HG02938 (cell line): ENCODE results near the gene IRF1.
"Not testable (repeated sequence)": the region's sequence is repeated elsewhere in the genome, so short reads cannot be mapped to it uniquely, and the experiment has no call there.

Experiments
- ATAC-seq: cut with Tn5 transposase; IDR thresholded peaks from one replicate; pipeline ENCODE4 v1.9.1; 2021; ENCODE audit warnings: mild to moderate bottlenecking, moderate library complexity; ENCODE audit not compliant: unreplicated experiment

Gene IRF1

DNA sequence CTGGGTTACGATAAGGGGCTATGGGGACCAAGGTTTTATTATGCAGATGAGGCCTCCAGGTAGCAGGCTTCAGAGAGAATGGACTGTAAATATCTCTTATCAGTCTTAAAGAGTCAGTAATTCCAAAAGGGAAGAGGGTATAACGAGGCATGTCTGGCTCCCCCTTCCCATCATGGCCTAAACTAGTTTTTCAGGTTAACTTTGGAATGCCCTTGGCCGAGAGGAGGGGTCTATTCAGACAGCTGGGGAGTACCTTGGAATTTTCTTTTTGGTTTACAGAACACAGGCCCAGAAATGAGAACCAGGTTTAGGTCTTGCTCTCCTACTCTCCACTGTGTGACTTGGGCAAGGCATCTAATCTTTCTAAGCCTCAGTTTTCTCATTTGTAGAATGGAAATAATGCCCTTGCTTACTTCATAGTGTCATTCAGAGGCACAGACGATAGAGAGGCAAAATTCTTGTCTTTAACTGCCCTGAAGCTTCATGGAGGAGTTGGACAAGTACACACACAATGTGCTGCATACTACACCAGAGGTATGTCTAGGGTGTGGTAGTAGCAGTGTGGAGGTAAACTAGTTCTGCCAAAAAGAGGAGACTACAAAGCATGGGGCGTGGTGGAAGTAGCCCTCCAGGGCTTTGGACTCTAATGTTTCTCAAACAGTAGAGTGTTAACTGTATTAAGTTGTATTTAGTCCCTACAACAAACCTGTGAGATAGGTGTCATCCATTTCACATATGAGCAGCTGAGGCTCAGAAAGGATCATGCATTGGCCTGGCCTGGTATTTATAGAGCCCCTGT lies 45.5 kb downstream of the IRF1 start:
- ATAC-seq = no peak

DNA sequence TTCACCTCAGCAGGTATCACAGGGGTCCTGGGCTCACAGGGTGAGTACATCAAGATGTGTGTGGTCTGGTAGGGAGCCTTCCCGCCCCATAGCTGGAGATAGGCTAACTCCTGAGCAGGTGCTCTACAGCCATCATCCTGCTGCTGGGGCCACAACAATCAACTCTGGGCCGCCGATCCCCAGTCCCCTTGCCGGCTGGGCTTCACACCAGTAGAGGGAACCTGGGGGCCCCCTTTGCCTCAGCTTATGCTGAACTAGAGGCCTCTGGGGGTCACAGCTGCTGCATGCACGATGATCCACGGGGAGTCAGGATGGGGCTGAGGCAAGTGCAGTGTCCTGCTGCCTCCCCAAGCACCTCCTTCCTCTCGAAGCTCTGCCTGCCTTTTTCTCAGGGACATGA lies 46.5 kb downstream of the IRF1 start:
- ATAC-seq = no peak

DNA sequence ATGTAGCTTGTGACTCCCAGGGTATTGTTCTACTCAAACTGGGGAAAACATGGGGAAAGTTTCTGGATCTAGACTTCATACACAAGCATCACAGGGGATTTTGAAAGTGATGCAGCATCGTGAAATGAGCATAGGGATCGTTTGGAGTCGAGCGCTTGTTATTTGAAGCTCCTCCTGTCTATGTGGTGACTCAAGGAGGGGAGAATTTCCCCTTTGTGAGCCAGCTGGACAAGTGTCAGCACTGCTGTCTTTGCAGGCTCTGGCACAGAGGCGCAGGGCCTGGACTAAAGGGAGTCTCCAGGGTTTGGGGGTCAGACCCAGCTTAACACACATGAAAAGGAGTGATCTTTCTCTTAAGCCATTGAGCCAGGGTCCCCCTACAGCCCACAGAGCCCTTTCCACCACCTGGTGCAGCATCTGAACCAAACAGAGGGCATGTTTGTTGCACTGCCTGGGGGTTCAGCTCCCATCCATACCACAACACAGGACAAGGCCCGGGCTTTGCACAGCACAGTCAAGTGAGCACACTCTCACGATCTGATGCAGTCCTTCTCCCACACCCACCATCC lies 51.0 kb downstream of the IRF1 start:
- ATAC-seq = no peak

DNA sequence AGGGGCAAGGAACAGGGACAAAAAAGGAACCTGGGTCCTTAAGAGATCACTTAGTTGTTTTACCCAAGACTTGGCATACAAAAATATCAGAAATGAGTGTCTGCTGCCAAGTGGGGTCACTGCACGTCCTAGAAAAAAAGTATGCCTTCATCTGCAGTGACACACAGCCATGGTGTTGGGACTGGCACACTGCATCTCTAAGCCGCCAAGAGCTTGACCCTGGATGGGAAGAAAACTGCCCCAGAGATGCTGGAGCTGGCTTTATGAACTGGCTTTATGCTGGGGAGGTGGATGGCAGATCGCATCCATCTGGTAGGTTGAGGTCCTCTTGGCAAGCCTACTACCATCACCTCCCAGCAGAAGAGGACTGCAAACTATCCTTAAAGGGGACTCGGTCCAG lies 51.7 kb downstream of the IRF1 start:
- ATAC-seq = no peak

DNA sequence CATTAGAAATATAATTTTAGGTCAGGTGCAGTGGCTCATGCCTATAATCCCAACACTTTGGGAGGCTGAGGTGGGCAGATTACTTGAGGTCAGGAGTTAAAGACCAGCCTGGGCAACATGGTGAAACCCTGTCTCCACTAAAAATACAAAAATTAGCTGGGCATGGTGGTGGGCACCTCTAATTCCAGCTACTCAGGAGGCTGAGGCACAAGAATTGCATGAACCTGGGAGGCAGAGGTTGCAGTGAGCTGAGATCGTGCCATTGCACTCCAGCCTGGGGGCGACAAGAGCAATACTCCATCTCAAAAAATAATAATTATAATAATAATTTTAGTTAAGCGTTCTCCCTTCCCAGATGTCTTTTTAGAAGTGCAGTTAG lies 52.3 kb downstream of the IRF1 start:
- ATAC-seq = not testable (repeated sequence)

DNA sequence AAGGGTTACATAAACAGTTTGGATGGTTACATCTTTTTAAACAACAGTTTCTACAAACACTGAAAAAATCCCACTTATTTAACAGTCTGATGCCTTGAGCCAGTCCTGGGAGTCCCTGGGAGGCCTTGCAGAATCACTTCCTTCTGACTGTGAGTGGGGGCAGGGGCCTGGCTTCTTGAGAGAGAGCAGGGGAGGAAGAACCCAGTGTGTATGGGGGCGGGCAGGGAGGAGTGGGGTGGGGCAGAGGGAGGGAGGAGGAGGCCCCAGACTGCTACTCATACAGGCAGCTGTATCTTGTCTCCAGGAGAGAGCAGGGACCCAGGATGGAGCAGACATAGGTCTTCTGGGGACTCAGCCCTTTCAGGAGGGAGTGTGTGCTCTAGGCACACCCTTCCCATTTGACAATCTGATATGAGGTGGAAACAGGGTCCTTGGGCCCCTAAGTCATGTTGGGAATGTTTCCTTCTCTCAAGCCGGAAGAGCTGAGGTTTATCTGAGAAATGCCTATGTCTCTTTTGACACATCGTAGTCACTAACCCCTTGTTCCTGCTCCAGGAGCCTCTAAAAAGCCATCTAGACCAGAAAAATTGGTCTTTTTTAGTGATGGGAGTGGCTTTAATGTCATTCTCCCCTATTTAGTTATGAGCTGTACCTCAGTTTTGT lies 52.8 kb downstream of the IRF1 start:
- peak; percentile 82 for ATAC-seq

DNA sequence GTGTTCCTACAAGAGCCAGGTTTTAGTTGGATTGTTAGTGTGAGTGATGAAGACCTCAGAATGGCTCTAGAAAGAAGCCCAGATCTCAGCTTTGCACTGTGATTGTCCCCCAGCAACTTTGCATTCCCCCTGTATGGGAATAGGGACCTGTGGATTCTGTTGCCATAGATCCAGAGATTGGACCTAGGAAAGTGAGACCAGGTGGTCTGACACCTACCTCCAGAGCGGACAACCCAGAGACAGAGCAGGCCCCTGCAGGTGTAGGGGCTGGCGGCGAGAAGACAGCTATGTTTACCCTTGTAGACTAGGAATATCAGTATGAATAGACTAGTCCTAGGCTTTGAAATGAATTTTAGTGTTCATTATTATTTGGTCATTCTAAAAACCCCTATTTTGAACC lies 53.6 kb downstream of the IRF1 start:
- no peak for ATAC-seq

DNA sequence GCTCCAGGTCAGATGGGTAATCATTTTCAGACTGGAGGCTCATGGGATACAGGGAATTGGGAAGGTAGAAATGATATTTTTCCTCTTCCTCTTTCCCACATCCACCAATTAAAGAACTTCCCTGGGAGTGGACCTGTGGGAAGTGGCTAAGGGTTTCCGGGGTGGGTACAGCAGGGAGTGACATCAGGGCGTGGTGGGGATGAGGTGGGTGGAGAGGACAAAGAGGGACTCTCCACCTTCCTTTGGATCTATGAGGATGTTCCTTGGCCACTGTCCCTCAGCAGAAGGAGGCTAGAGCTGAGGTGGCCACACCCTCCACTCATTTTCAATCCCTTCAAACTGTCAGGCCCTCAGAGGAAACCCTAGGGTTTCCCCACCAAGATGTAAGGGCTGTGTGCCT lies 54.7 kb downstream of the IRF1 start:
- no peak for ATAC-seq

DNA sequence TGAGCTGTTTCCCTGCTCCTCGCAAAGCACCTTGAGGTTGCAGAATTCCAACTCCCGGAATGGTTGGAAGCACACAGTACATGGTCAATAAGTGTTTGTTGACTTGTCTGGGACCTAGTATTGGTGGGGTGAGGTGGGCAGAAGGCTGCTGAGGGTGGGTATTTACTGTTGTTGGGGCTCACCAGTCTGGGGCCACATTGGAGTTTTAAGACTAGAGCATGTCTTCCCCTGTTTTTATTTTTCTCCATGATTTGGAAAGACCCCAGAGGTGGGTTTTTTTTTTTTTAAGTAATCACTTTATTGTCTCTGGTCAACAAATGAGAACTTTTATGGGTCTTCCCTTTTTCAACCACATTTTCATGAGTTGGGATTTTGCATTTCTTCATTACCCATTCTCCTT lies 55.1 kb downstream of the IRF1 start:
- ATAC-seq = no peak

DNA sequence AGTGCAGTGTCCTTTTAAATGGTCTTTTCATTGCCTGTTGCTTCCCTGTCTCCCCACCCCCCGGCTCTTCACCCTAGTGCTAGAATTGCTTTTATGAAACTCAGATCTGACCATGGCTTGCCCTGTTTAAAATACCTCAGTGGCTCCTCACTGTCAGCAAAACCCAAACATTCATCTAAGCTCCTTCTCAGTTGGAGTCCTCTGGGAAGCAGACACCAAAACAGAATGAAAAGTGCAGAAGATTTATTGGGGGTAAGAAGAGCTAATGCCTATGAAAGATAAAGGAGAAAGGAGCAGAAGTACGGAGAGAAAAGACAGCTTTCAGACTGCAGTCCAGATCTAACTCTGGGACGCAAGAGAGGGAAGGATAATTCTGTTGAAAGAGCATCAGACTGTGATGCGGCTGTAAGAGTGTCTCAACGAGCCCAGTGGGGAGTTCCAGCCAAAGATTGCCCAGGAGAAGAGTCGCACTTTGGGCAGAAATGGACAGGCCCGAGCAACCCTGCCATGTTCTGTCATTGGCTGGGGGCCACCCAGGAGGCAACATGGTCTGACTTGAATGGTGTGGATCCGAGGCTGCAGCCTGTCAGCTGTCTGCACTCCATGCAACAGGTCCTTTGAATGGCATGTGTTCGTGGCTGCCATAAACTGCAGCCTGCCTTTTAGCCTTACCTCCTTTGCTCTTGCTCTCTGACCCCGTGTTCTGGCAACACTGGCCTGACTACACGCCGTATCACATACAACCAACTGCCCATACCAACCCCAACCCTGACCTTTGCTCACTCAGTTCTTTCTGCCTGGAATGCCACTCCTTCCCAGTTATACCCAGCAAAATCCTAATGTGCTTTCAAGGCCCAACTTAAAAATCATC lies 55.9 kb downstream of the IRF1 start:
- ATAC-seq = no peak

DNA sequence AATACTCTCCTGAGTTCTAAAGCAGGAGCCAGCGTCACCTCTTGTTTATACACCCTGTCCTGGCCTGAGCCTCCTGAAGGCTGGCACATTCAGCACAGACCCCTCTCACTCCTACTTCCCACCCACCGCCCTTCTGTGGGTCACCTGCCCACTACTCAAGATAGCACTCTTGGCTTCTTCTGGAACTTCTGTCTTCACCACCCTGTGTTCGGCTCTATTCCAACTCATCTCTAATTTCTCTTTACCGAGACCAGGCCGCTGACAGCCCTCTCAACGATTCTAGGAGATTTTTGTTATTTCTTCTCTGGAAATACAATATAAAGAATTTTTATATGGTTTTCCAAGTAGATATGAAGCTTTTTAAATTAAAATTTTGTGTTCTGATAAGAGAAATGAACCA lies 57.4 kb downstream of the IRF1 start:
- ATAC-seq = no peak

DNA sequence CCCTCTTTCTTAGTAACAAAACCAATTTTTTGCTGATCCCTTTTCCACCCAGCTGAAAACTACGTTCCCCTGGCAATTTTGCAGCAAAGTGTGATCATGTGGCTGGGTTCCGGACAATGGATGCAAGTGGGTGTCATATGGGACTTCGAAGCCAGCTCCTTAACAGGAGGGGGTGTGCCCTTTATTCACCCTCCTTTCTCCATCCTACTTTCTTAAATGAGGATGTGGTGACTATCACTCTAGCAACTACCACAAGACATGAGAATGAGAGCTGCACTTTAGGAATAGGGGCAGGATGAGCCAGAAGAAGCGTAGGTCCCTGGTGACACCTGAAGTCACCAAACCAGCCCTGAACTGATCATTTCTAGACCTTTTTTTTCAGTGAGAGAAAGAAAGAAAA lies 58.9 kb downstream of the IRF1 start:
- no peak for ATAC-seq
